GM19023 (cell line): ENCODE results near the gene RBM42.
A peak's percentile ranks its signal among the peaks of the same experiment; 100 is the strongest.
"Not testable (repeated sequence)": the region's sequence is repeated elsewhere in the genome, so short reads cannot be mapped to it uniquely, and the experiment has no call there.

ENCODE experiments used
- ATAC-seq: cut with Tn5 transposase; IDR thresholded peaks from one replicate; pipeline ENCODE4 v1.9.1; 2021; ENCODE audit warnings: mild to moderate bottlenecking, moderate library complexity; ENCODE audit not compliant: unreplicated experiment

The RBM42 gene

GRCh38 chr19:35628565-35629331, at the start of gene RBM42:
TSS of gene RBM42 (plus strand) at chr19:35629036. CDS start at chr19:35629154, 118 bp downstream.
- peak; percentile 96 for ATAC-seq

- ATAC-seq, result no peak
These were observed 46.1 kb upstream of the RBM42 start for GRCh38 chr19:35582760-35583159.

- ATAC-seq, result no peak
These were observed 43.0 kb upstream of the RBM42 start, which contains the start of gene PMIS2 for GRCh38 chr19:35585848-35586247. TSS of gene PMIS2 (plus strand) at chr19:35586173. CDS start at chr19:35586260, 87 bp downstream.

- no peak for ATAC-seq
These were observed 41.5 kb upstream of the RBM42 start for GRCh38 chr19:35587321-35587720.

- ATAC-seq, result no peak
These were observed 38.0 kb upstream of the RBM42 start for GRCh38 chr19:35590875-35591274.

- ATAC-seq, result no peak
These were observed 36.6 kb upstream of the RBM42 start for GRCh38 chr19:35592226-35592625.

- not testable (repeated sequence) for ATAC-seq
These were observed 33.8 kb upstream of the RBM42 start for GRCh38 chr19:35595026-35595425.

- no peak for ATAC-seq
These were observed 32.9 kb upstream of the RBM42 start for GRCh38 chr19:35595928-35596327.

GRCh38 chr19:35596366-35596999, 32.4 kb upstream of the RBM42 start:
- ATAC-seq, result no peak

- no peak for ATAC-seq
These were observed 26.9 kb upstream of the RBM42 start for GRCh38 chr19:35601971-35602370.

GRCh38 chr19:35604436-35604835, 24.4 kb upstream of the RBM42 start:
- not testable (repeated sequence) for ATAC-seq

- ATAC-seq, result not testable (repeated sequence)
These were observed 21.7 kb upstream of the RBM42 start for GRCh38 chr19:35607170-35607569.

GRCh38 chr19:35607661-35608060, 21.2 kb upstream of the RBM42 start:
- no peak for ATAC-seq

GRCh38 chr19:35608251-35608650, 20.6 kb upstream of the RBM42 start:
- no peak for ATAC-seq

GRCh38 chr19:35609851-35610353, 18.9 kb upstream of the RBM42 start:
- ATAC-seq, result no peak

- no peak for ATAC-seq
These were observed 16.6 kb upstream of the RBM42 start for GRCh38 chr19:35612224-35612558.

GRCh38 chr19:35612559-35613321, 16.1 kb upstream of the RBM42 start, which contains the start of gene HAUS5:
TSS of gene HAUS5 (plus strand) at chr19:35612735. CDS start at chr19:35612795, 60 bp downstream.
- peak; percentile 89 for ATAC-seq

- ATAC-seq, result no peak
These were observed 15.3 kb upstream of the RBM42 start for GRCh38 chr19:35613574-35613973.

GRCh38 chr19:35615036-35615435, 13.8 kb upstream of the RBM42 start:
- ATAC-seq, result no peak

- ATAC-seq, result no peak
These were observed 10.0 kb upstream of the RBM42 start for GRCh38 chr19:35618857-35619256.

GRCh38 chr19:35619290-35619923, 9.4 kb upstream of the RBM42 start:
- no peak for ATAC-seq
